Upper lobe of left lung (tissue), 6 donors: ENCODE data around the gene TATDN2. TPM values are rescaled to one million over a fixed set of nuclear protein-coding genes. Genes with fewer than 3 reads are reported as not detected.

ENCODE experiments used
- ATAC-seq, 2 donors: fragments of 200-7000 bp; cut with Tn5 transposase; one replicate each; pipeline ENCODE4 v1.9.1; 2022; ENCODE audit warnings: mild to moderate bottlenecking in 2 of 2, moderate library complexity in 2 of 2; ENCODE audit not compliant: low FRiP score in 2 of 2
- DNase-seq, 2 donors: peaks; one replicate each; pipeline ENCODE4 v3.0.0-alpha.2; 2019 to 2020
- H3K27ac ChIP-seq, 4 donors: fragments of 200-600 bp; sonication (generic); one replicate each; pipeline ENCODE4 v1.5.1; 2016 to 2019
- H3K27me3 ChIP-seq, 4 donors: fragments of 200-600 bp; sonication (generic); one replicate each; pipeline ENCODE4 v1.5.1; 2017 to 2019
- H3K36me3 ChIP-seq, 4 donors: fragments of 200-600 bp; sonication (generic); one replicate each; pipeline ENCODE4 v1.5.1; 2016 to 2019
- H3K4me1 ChIP-seq, 4 donors: fragments of 200-600 bp; sonication (generic); one replicate each; pipeline ENCODE4 v1.5.1; 2018 to 2019
- H3K4me3 ChIP-seq, 4 donors: fragments of 200-600 bp; sonication (generic); one replicate each; pipeline ENCODE4 v1.5.1; 2017 to 2019; ENCODE audit warnings: mild to moderate bottlenecking in 2 of 4, moderate library complexity in 1 of 4
- H3K9me3 ChIP-seq, 4 donors: fragments of 200-600 bp; sonication (generic); one replicate each; pipeline ENCODE4 v1.5.1; 2018 to 2019
- CTCF ChIP-seq, 6 experiments: fragments of 450-650 bp in 4 of 6; fragments of 200-600 bp in 2 of 6; sonication (generic) in 2 of 6; IDR thresholded peaks; one replicate each; pipeline ENCODE4 v1.5.1; 2016 to 2019; ENCODE audit warnings: antibody characterized with exemption in 6 of 6
- EP300 ChIP-seq, 4 donors: sonication (generic); formaldehyde crosslinking; IDR thresholded peaks; one replicate each; pipeline ENCODE4 v1.5.1; 2017; ENCODE audit warnings: antibody characterized with exemption in 4 of 4, control low read depth in 2 of 4
- POLR2A ChIP-seq, 4 donors: fragments of 450-650 bp; IDR thresholded peaks; one replicate each; pipeline ENCODE4 v1.5.1; 2016 to 2017; ENCODE audit warnings: antibody characterized with exemption in 4 of 4, mild to moderate bottlenecking in 2 of 4
- POLR2AphosphoS5 ChIP-seq, 2 donors: sonication (generic); formaldehyde crosslinking; IDR thresholded peaks; one replicate each; pipeline ENCODE4 v1.5.1; 2017; ENCODE audit warnings: antibody characterized with exemption in 2 of 2
- WGBS, 2 donors: methylation state at CpG; one replicate each; pipeline ENCODE4 v1.1.5; 2017 to 2018; 5-methylcytosine and 5-hydroxymethylcytosine counted together
- total RNA-seq, 6 donors: library from RNA; depleted of rRNA in 4 of 6; stranded (reverse); fragments of >200 nt in 4 of 6; gene quantifications; one replicate each; pipeline versions ENCODE4 v1.1.0 to v1.2.1, GENCODE V29; 2016 to 2021
- donor health status: DM: no; HTN: no; CAD: no; lungs with moderate emphysema.
- donor health status: DM: no; HTN: yes; CAD: no; lungs with severe emphysema.

TATDN2 gene
- total RNA-seq, 6 donors from 2014 or later = 20.3 to 34.6 (median 26.0) TPM

- peaks cover 3 to 17% (median 6%) of the 10 kb centered on the region in 4 donors for H3K4me1 ChIP-seq
- no peak overlapping the region for H3K4me3 ChIP-seq
- H3K9me3 ChIP-seq = no peaks in the 10 kb centered on the region
- ATAC-seq = no peak
- WGBS, 2 donors = 96% methylated on average over 7 of the region's 7 CpGs
- peaks cover 11 to 66% (median 39%) of the 10 kb centered on the region in 4 donors for H3K36me3 ChIP-seq
- DNase-seq = no peak
- TF ChIP-seq CTCF (IDR thresholded peaks at IDR 0.05) (no peak), POLR2AphosphoS5 (IDR thresholded peaks at IDR 0.05) (no peak), EP300 (IDR thresholded peaks at IDR 0.05) (no peak)
- no peaks in the 10 kb centered on the region for H3K27me3 ChIP-seq
- no peak overlapping the region for H3K27ac ChIP-seq
Observed at GRCh38 chr3:10259036-10259435, 10.8 kb downstream of the TATDN2 start.

- no peak for ATAC-seq
- no peaks in the 10 kb centered on the region for H3K9me3 ChIP-seq
- 85 to 90% methylated on average over 4 of the region's 4 CpGs for WGBS, 2 donors
- peaks cover 5 to 20% (median 8%) of the 10 kb centered on the region in 4 donors for H3K4me1 ChIP-seq
- no peak overlapping the region for H3K27ac ChIP-seq
- no peak overlapping the region for H3K4me3 ChIP-seq
- peaks cover 11 to 61% (median 42%) of the 10 kb centered on the region in 4 donors for H3K36me3 ChIP-seq
- H3K27me3 ChIP-seq = no peaks in the 10 kb centered on the region
- TF ChIP-seq CTCF (IDR thresholded peaks at IDR 0.05) (no peak), EP300 (IDR thresholded peaks at IDR 0.05) (no peak), POLR2A (IDR thresholded peaks at IDR 0.05) (no peak), POLR2AphosphoS5 (IDR thresholded peaks at IDR 0.05) (no peak)
- DNase-seq = no peak
Observed at GRCh38 chr3:10259798-10260197, 11.5 kb downstream of the TATDN2 start.

GRCh38 chr3:10260211-10260701 is 12.0 kb downstream of the TATDN2 start:
- ATAC-seq = no peak
- TF ChIP-seq POLR2AphosphoS5 (IDR thresholded peaks at IDR 0.05) (no peak), CTCF (IDR thresholded peaks at IDR 0.05) (no peak), EP300 (IDR thresholded peaks at IDR 0.05) (no peak)
- no peak overlapping the region for H3K27ac ChIP-seq
- H3K4me3 ChIP-seq = no peak overlapping the region
- H3K4me1 ChIP-seq = peaks cover 4 to 15% (median 7%) of the 10 kb centered on the region in 4 donors
- 91 to 94% methylated on average over 6 of the region's 6 CpGs for WGBS, 2 donors
- DNase-seq = no peak
- H3K9me3 ChIP-seq = no peaks in the 10 kb centered on the region
- H3K27me3 ChIP-seq = no peaks in the 10 kb centered on the region
- peaks cover 10 to 56% (median 42%) of the 10 kb centered on the region in 4 donors for H3K36me3 ChIP-seq

GRCh38 chr3:10262027-10262426 is 13.8 kb downstream of the TATDN2 start:
- peaks cover 4 to 14% (median 7%) of the 10 kb centered on the region in 4 donors for H3K4me1 ChIP-seq
- no peaks in the 10 kb centered on the region for H3K9me3 ChIP-seq
- H3K27me3 ChIP-seq = no peaks in the 10 kb centered on the region
- WGBS, 2 donors = 83 to 85% methylated on average over 4 of the region's 4 CpGs
- no peak for ATAC-seq
- H3K27ac ChIP-seq = no peak overlapping the region
- H3K4me3 ChIP-seq = no peak overlapping the region
- DNase-seq = no peak
- H3K36me3 ChIP-seq = peaks cover 8 to 45% (median 32%) of the 10 kb centered on the region in 4 donors
- TF ChIP-seq POLR2AphosphoS5 (IDR thresholded peaks at IDR 0.05) (no peak), EP300 (IDR thresholded peaks at IDR 0.05) (no peak)

GRCh38 chr3:10263646-10264363 is 15.5 kb downstream of the TATDN2 start:
- TF ChIP-seq CTCF (IDR thresholded peaks at IDR 0.05) (peak; percentile 24 to 45 (median 30)), POLR2A (IDR thresholded peaks at IDR 0.05) (no peak)

More at GRCh38 chr3:10263646-10264363, 15.5 kb downstream of the TATDN2 start:
- Histone ChIP-seq H3K27ac (peak overlapping the region in 1 of 4 donors; percentile 14), H3K36me3 (peaks cover 8 to 47% (median 32%) of the 10 kb centered on the region in 4 donors), H3K27me3 (no peaks in the 10 kb centered on the region), H3K9me3 (no peaks in the 10 kb centered on the region), H3K4me3 (no peak overlapping the region), H3K4me1 (peaks cover 4 to 22% (median 7%) of the 10 kb centered on the region in 4 donors)
- 52 to 57% methylated on average over 12 of the region's 12 CpGs for WGBS, 2 donors
- peak in 1 of 2 donors; percentile 80 for DNase-seq
- ATAC-seq = peak in 1 of 2 donors; percentile 73
